HEK293T (cell line): ENCODE results near the gene MYO1A.

Source experiments
- CTCF ChIA-PET: fragments of 350-600 bp; formaldehyde crosslinking; extraction: SDS; loops from one replicate; lab custom pipeline; 2021; ENCODE audit warnings: antibody characterized with exemption, inconsistent platforms; lab: Yijun Ruan, JAX
- POLR2A ChIA-PET: fragments of 350-600 bp; formaldehyde crosslinking; extraction: SDS; loops from one replicate; lab custom pipeline; 2020; ENCODE audit warnings: antibody characterized with exemption, inconsistent platforms; lab: Yijun Ruan, JAX
- DNase-seq: peaks from one replicate; pipeline ENCODE4 v3.0.0; 2012; ENCODE audit warnings: mixed read lengths; ENCODE audit errors: extremely low spot score
- ARNT ChIP-seq: fragments of 450-650 bp; IDR thresholded peaks from 2 replicates; pipeline ENCODE4 v1.6.1; 2017; ENCODE audit warnings: mild to moderate bottlenecking
- BHLHE40 ChIP-seq: fragments of 450-650 bp; IDR thresholded peaks from 2 replicates; pipeline ENCODE4 v1.6.1; 2016; ENCODE audit warnings: mild to moderate bottlenecking, moderate library complexity, borderline replicate concordance
- CTBP1 ChIP-seq: fragments of 450-650 bp; IDR thresholded peaks from 2 replicates; pipeline ENCODE4 v1.6.1; 2016; ENCODE audit warnings: borderline replicate concordance
- ELF4 ChIP-seq: fragments of 450-650 bp; IDR thresholded peaks from 2 replicates; pipeline ENCODE4 v1.6.1; 2017; ENCODE audit warnings: antibody characterized with exemption
- FOXA1 ChIP-seq: fragments of 450-650 bp; IDR thresholded peaks from 2 replicates; pipeline ENCODE4 v1.6.1; 2016; ENCODE audit warnings: mild to moderate bottlenecking
- FOXK2 ChIP-seq: fragments of 450-650 bp; IDR thresholded peaks from 2 replicates; pipeline ENCODE4 v1.6.1; 2016; ENCODE audit warnings: mild to moderate bottlenecking
- FOXM1 ChIP-seq: fragments of 450-650 bp; IDR thresholded peaks from 2 replicates; pipeline ENCODE4 v1.6.1; 2017; ENCODE audit warnings: mild to moderate bottlenecking, borderline replicate concordance
- HDGF ChIP-seq: fragments of 450-650 bp; IDR thresholded peaks from 2 replicates; pipeline ENCODE4 v1.6.1; 2017; ENCODE audit warnings: antibody characterized with exemption, borderline replicate concordance
- L3MBTL2 ChIP-seq: fragments of 450-650 bp; conservative IDR thresholded peaks from 2 replicates; pipeline ENCODE4 v1.6.1; 2016; ENCODE audit warnings: mild to moderate bottlenecking
- LEF1 ChIP-seq: fragments of 450-650 bp; IDR thresholded peaks from 2 replicates; pipeline ENCODE4 v1.6.1; 2017; ENCODE audit warnings: mild to moderate bottlenecking, borderline replicate concordance
- NFRKB ChIP-seq: fragments of 450-650 bp; IDR thresholded peaks from 2 replicates; pipeline ENCODE4 v1.6.1; 2016; ENCODE audit warnings: mild to moderate bottlenecking, moderate library complexity
- PKNOX1 ChIP-seq: fragments of 450-650 bp; IDR thresholded peaks from 2 replicates; pipeline ENCODE4 v1.6.1; 2016
- SP1 ChIP-seq: fragments of 450-650 bp; IDR thresholded peaks from 2 replicates; pipeline ENCODE4 v1.6.1; 2017
- SUZ12 ChIP-seq: fragments of 450-650 bp; IDR thresholded peaks from 2 replicates; pipeline ENCODE4 v1.6.1; 2016; ENCODE audit warnings: mild to moderate bottlenecking
- TARDBP ChIP-seq: fragments of 450-650 bp; IDR thresholded peaks from 2 replicates; pipeline ENCODE4 v1.6.1; 2016
- ZNF384 ChIP-seq: fragments of 450-650 bp; IDR thresholded peaks from 2 replicates; pipeline ENCODE4 v1.6.1; 2016

Gene MYO1A

GRCh38 chr12:57092529-57092862 is 42.6 kb upstream of the MYO1A start:
- TF ChIP-seq TARDBP (no peak), NFRKB (no peak), ZNF384 (no peak), HDGF (no peak), FOXK2 (no peak), FOXA1 (no peak), ARNT (no peak), L3MBTL2 (no peak), SUZ12 (no peak), FOXM1 (no peak)
- DNase-seq, result no peak
- ChIA-PET POLR2A (interaction anchor here (0.8 to 4.7 kb wide), 4 partner anchors 14 to 36 kb away, joined by 3 to 23 read pairs (median 8); partner anchors contain the start of genes LRP1, NEMP1 and STAT6), CTCF (interaction anchor here (0.9 to 3.4 kb wide), 9 partner anchors 9 to 84 kb away, joined by 3 to 23 read pairs (median 7); partner anchors contain the start of genes NEMP1 and STAT6)

- TF ChIP-seq L3MBTL2, result no peak
- no peak for TF ChIP-seq HDGF
- no peak for TF ChIP-seq ARNT
- TF ChIP-seq LEF1, result no peak
- no peak for TF ChIP-seq NFRKB
- no peak for TF ChIP-seq ZNF384
- no peak for TF ChIP-seq FOXM1
- TF ChIP-seq CTBP1, result no peak
- TF ChIP-seq BHLHE40, result no peak
- no peak for TF ChIP-seq FOXK2
- no peak for TF ChIP-seq FOXA1
- TF ChIP-seq PKNOX1, result no peak
- TF ChIP-seq SUZ12, result no peak
- no peak for TF ChIP-seq SP1
- ChIA-PET CTCF (interaction anchor here (0.9 to 3.4 kb wide), 9 partner anchors 10 to 83 kb away, joined by 3 to 23 read pairs (median 7); partner anchors contain the start of genes NEMP1 and STAT6), POLR2A (interaction anchor here (0.7 to 4.7 kb wide), 6 partner anchors 13 to 403 kb away, joined by 3 to 23 read pairs (median 4); partner anchors contain the start of genes LRP1, NEMP1, PTGES3 and STAT6)
- DNase-seq, result no peak
These were observed 42.0 kb upstream of the MYO1A start for GRCh38 chr12:57091638-57092528.

DNA sequence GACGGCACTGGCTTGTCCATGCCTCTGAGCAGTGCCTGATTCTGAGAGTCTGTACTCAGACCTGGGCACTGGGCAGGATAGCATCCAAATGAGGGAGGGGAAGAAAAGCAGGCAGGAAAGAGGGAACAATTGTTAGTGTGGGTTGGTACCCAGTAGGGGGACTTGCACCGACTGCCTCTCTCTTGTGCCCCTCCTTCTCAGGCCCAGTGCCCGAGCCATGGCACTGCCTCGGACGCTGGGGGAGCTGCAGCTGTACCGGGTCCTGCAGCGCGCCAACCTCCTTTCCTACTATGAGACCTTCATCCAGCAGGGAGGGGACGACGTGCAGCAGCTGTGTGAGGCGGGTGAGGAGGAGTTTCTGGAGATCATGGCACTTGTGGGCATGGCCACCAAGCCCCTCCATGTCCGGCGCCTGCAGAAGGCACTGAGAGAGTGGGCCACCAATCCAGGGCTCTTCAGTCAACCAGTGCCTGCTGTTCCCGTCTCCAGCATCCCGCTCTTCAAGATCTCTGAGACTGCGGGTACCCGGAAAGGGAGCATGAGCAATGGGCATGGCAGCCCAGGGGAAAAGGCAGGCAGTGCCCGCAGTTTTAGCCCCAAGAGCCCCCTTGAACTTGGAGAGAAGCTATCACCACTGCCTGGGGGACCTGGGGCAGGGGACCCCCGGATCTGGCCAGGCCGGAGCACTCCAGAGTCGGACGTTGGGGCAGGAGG is 41.2 kb upstream of the MYO1A start:
- ChIA-PET CTCF (interaction anchor here (1.1 to 3.4 kb wide), 4 partner anchors 12 to 22 kb away, joined by 5 to 23 read pairs (median 6); partner anchors contain the start of genes NEMP1 and STAT6), POLR2A (interaction anchor here (0.8 to 4.9 kb wide), 4 partner anchors 13 to 21 kb away, joined by 3 to 41 read pairs (median 17); partner anchors contain the start of genes NEMP1 and STAT6)
- no peak for TF ChIP-seq LEF1
- no peak for TF ChIP-seq SP1
- no peak for TF ChIP-seq PKNOX1
- TF ChIP-seq TARDBP, result no peak
- no peak for TF ChIP-seq CTBP1
- TF ChIP-seq ZNF384, result no peak
- no peak for TF ChIP-seq ELF4
- DNase-seq, result no peak

DNA sequence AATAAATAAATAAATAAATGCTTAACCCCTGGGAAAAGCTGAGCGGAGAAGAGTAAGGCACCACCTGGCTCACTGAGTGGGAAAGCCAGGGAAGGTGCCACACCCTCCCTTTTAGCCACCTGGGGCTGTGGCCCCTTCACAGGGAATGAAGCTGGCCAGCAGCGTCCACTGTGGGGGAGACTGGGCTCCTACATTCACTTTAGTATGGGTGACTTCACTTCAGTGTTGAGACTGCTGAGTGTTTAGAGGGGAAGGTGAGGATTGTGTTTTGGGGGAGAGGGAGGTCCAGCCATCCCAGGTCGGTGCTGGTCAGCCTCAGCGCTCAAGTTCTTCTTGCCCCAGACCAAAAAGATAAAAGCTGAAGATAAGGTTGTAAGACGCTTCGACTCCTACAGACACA is 40.6 kb upstream of the MYO1A start:
- ChIA-PET POLR2A (interaction anchor here (1.3 to 4.9 kb wide), 3 partner anchors 12 to 21 kb away, joined by 4 to 41 read pairs (median 12); partner anchors contain the start of genes NEMP1 and STAT6), CTCF (interaction anchor here (1.1 to 1.9 kb wide), 3 partner anchors 12 to 22 kb away, joined by 5 to 7 read pairs (median 5); partner anchors contain the start of genes NEMP1 and STAT6)
- TF ChIP-seq FOXK2 (no peak), NFRKB (no peak), HDGF (no peak), ELF4 (no peak), LEF1 (no peak), TARDBP (no peak)
- DNase-seq, result no peak

- POLR2A ChIA-PET, result interaction anchor here (1.3 to 4.9 kb wide), 3 partner anchors 11 to 22 kb away, joined by 4 to 41 read pairs (median 12); partner anchors contain the start of genes NEMP1 and STAT6
- no peak for DNase-seq
- CTCF ChIA-PET, result interaction anchor here (0.6 to 1.9 kb wide), 4 partner anchors 11 to 332 kb away, joined by 4 to 7 read pairs (median 5); partner anchors contain the start of genes NEMP1 and STAT6
- no peak for TF ChIP-seq SUZ12
- TF ChIP-seq FOXK2, result no peak
- no peak for TF ChIP-seq L3MBTL2
- TF ChIP-seq CTBP1, result no peak
- no peak for TF ChIP-seq FOXM1
- no peak for TF ChIP-seq ARNT
- TF ChIP-seq NFRKB, result no peak
- no peak for TF ChIP-seq SP1
- TF ChIP-seq FOXA1, result no peak
- no peak for TF ChIP-seq TARDBP
- TF ChIP-seq ZNF384, result no peak
- no peak for TF ChIP-seq ELF4
- TF ChIP-seq PKNOX1, result no peak
- TF ChIP-seq HDGF, result no peak
- TF ChIP-seq BHLHE40, result no peak
- TF ChIP-seq LEF1, result no peak
These were observed 39.6 kb upstream of the MYO1A start for GRCh38 chr12:57089271-57090245.
